ENCODE measurements around the gene SPTLC2. TPM values are rescaled to one million over a fixed set of nuclear protein-coding genes. Genes with fewer than 3 reads are reported as not detected.

Gene SPTLC2
- total RNA-seq, 1 experiment from 2014 or later, result 44.7 TPM

GRCh38 chr14:77457115-77457521 is 159.3 kb downstream of the SPTLC2 start:
- RAD21 ChIA-PET (ENCODE audit: low non-redundant PET in 1 of 2, low total read pairs in 2 of 2, uncharacterized antibody in 2 of 2, unreplicated experiment in 2 of 2), result no interaction called here
- H4K20me1 ChIP-seq (ENCODE audit: insufficient read depth), result peaks cover 12% of the 10 kb centered on the region; the same call in 1 of the 2 replicates
- no peak for DNase-seq (ENCODE audit: low read depth, low spot score)
- CTCF ChIA-PET, result interaction anchor here (0.6 kb wide), 1 partner anchor 141 kb away, joined by 3 read pairs; no protein-coding TSS in a partner anchor
- peak; percentile 26 for ATAC-seq
- intact Hi-C loops (cut with micrococcal nuclease), result loop anchor here (5.0 to 10.0 kb wide), 4 partner anchors 80 to 358 kb away; partner anchors contain the start of genes GSTZ1, POMT2, SAMD15 and TMED8
- no peaks in the 10 kb centered on the region for H3K9me2 ChIP-seq (ENCODE audit: insufficient read depth)
- peaks cover 50% of the 10 kb centered on the region for H3K79me2 ChIP-seq (ENCODE audit: insufficient read depth, low read length)
- no peak for TF ChIP-seq EZH2phosphoT487 (IDR thresholded peaks at IDR 0.05; ENCODE audit: borderline replicate concordance)
- TF ChIP-seq EGR1 (IDR thresholded peaks at IDR 0.05; ENCODE audit: low read depth), result no peak; the same call in 1 of the 2 replicates
- peak; percentile 82 for TF ChIP-seq SIN3A (IDR thresholded peaks at IDR 0.05; ENCODE audit: low read depth)
- peak; percentile 91 for TF ChIP-seq POLR2A (IDR thresholded peaks at IDR 0.05; ENCODE audit: borderline replicate concordance, extremely low read depth, insufficient read depth, insufficient read length)
- peak overlapping the region; percentile 83 for H3K4me2 ChIP-seq (ENCODE audit: low read length)
- POLR2A ChIA-PET, result interaction anchor here (0.9 to 1.1 kb wide), 2 partner anchors 8 to 136 kb away, joined by 3 to 4 read pairs; partner anchors contain the start of genes GSTZ1 and POMT2
- H3K4me1 ChIP-seq (ENCODE audit: control insufficient read depth in 1 of 2, insufficient read depth in 2 of 2, low read length in 2 of 2), result peaks cover 6 to 15% of the 10 kb centered on the region in 2 experiments
- no peaks in the 10 kb centered on the region for H3K27me3 ChIP-seq (ENCODE audit: insufficient read depth, low read length)
- peaks cover 21 to 22% of the 10 kb centered on the region in 2 experiments for H3K36me3 ChIP-seq (ENCODE audit: control insufficient read depth in 1 of 2, insufficient read depth in 2 of 2, low read length in 2 of 2)
- H2AFZ ChIP-seq (ENCODE audit: low read depth, low read length, poor library complexity, severe bottlenecking), result peak overlapping the region; percentile 6
- H3K4me3 ChIP-seq (replicated peaks in 1 of 2; ENCODE audit: low read depth in 1 of 2, low read length in 2 of 2), result peak overlapping the region; percentile 87 to 89
- H3K9ac ChIP-seq (ENCODE audit: low read length), result peak overlapping the region; percentile 80
- peak overlapping the region; percentile 81 for H3K27ac ChIP-seq (ENCODE audit: low read depth, low read length)
- no peaks in the 10 kb centered on the region for H3K9me3 ChIP-seq (ENCODE audit: control insufficient read depth in 1 of 2, insufficient read depth in 1 of 2, low read depth in 1 of 2, low read length in 2 of 2)
- BruUV-seq (replicated peaks), result TSS peak; percentile 70

Other genes starting within 250 kb of the SPTLC2 start
- gene TMED8, start 239.5 kb downstream of the SPTLC2 start, total RNA-seq (2021; ENCODE audit: unreplicated experiment), result 21.2 TPM
- 1.9 TPM for gene SAMD15, start 239.3 kb downstream of the SPTLC2 start, total RNA-seq (2021; ENCODE audit: unreplicated experiment)
- 0.66 TPM for gene NOXRED1, start 193.1 kb downstream of the SPTLC2 start, total RNA-seq (2021; ENCODE audit: unreplicated experiment)
- 16.8 TPM for gene VIPAS39, start 159.0 kb downstream of the SPTLC2 start, total RNA-seq (2021; ENCODE audit: unreplicated experiment)
- gene AHSA1, start 158.5 kb downstream of the SPTLC2 start, total RNA-seq (2021; ENCODE audit: unreplicated experiment), result 222 TPM
- gene ISM2, start 117.8 kb downstream of the SPTLC2 start, total RNA-seq (2021; ENCODE audit: unreplicated experiment), result not detected
- gene ALKBH1, start 91.4 kb upstream of the SPTLC2 start, total RNA-seq (2021; ENCODE audit: unreplicated experiment), result 14.4 TPM
- 242 TPM for gene SLIRP, start 91.5 kb upstream of the SPTLC2 start, total RNA-seq (2021; ENCODE audit: unreplicated experiment)
- gene SNW1, start 144.5 kb upstream of the SPTLC2 start, total RNA-seq (2021; ENCODE audit: unreplicated experiment), result 102 TPM
- 6.0 TPM for gene ADCK1, start 183.5 kb upstream of the SPTLC2 start, total RNA-seq (2021; ENCODE audit: unreplicated experiment)